Epithelial cell of esophagus (primary cell): Measurements from ENCODE around the gene PMEPA1.
A peak's percentile ranks its signal among the peaks of the same experiment; 100 is the strongest.

Experiments
- DNase-seq: peaks from one replicate; pipeline ENCODE4 v3.0.0; 2010; ENCODE audit warnings: low read depth
- H3K4me3 ChIP-seq: 2 replicates; pipeline ENCODE4 v1.5.1; 2011; ENCODE audit warnings: mild to moderate bottlenecking, low read length, control low read depth
- TF ChIP-seq, protein P1 (sequence below): IDR thresholded peaks from 2 replicates; pipeline ENCODE4 v1.5.1; 2011; ENCODE audit warnings: low read depth, mild to moderate bottlenecking, low read length, control low read depth, inconsistent platforms; ENCODE audit not compliant: insufficient read depth; ENCODE audit errors: missing control alignments

Gene PMEPA1

DNA sequence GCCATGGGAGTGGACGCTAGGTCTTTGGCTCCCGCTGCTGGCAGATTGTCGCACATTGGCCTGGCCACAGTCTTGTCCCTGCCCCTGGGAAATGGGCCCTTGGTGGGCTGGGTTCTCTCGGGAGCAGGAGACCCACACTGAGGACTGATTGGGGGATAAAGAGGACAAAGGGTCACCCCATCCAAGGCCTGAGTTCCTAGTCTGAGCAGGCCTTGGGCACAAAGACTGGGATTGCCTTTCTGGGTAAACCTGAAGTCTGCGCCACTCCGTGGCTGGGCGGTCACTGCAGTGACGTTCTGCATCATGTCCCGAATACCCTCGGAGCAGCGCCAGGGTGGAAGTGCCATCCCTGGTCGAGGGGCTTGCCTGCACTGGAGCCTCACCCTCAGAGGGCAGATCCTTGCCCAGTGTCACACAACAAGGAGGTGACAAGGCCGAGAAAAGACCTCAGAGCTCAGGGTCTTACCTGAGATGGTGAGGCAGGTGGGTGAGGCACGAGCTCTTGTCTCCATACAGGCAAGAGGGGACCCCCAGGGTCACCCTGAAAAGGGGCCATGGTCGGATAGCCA, 53.5 kb downstream of the PMEPA1 start:
- TF ChIP-seq, protein P1, sequence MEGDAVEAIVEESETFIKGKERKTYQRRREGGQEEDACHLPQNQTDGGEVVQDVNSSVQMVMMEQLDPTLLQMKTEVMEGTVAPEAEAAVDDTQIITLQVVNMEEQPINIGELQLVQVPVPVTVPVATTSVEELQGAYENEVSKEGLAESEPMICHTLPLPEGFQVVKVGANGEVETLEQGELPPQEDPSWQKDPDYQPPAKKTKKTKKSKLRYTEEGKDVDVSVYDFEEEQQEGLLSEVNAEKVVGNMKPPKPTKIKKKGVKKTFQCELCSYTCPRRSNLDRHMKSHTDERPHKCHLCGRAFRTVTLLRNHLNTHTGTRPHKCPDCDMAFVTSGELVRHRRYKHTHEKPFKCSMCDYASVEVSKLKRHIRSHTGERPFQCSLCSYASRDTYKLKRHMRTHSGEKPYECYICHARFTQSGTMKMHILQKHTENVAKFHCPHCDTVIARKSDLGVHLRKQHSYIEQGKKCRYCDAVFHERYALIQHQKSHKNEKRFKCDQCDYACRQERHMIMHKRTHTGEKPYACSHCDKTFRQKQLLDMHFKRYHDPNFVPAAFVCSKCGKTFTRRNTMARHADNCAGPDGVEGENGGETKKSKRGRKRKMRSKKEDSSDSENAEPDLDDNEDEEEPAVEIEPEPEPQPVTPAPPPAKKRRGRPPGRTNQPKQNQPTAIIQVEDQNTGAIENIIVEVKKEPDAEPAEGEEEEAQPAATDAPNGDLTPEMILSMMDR: no peak
- no peak for DNase-seq
- H3K4me3 ChIP-seq: no peak overlapping the region

DNA sequence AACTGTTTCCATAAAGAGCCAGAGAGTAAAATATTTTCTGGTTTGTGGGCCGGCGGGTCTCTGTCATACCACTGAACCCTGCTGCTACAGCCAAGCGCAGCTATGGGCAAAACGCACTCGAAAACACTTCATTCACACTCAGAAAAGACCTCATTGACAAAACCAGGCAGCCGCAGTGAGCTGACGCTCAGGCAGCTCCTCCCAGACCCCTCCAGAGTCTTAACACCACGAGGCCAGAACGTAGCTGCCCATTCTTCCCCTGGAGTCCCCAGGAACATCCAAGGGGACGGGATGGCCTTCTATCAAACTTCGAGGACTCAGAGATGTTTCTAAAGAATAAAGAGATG, 54.0 kb downstream of the PMEPA1 start:
- no peak for DNase-seq
- H3K4me3 ChIP-seq: no peak overlapping the region
- TF ChIP-seq, protein P1: no peak

DNA sequence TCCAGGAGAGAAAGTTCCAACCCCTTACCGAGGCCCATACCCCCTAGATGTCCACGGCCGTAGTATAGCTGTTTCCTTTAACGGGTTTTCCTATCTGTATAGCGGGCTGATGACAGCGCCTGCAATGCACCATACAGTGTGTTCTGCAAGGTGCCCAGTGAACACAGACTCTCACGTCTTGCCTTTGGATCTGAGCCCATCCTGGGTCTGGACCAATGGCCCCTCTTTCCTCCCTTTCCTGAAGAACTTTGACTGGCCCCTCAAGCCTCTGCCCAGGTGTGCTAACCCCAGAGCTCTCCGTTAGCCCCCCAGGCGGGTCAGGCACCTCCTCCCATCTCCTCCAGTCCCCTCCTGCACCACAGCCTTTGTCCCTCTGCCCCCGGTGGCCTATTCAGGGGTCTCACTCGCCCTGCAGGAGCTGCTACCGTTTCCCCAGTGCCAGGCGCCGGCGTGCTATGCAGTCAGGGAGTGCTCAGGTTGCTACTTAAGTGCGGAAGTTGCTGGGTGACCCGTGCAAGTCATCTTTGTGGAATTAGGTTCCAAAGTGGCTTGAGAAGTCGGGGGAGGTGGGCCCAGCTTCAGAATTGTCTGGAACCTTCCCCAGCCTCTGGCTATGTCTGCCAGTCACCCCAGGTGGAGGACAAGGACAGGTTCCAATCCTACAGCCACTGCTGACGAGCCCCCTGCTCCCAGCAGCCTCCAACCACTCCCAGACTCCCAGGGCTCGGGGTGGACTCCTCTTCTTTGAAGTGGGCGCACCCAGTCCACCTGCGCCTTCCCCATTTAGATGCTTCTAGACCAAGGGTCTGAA, 54.6 kb downstream of the PMEPA1 start:
- no peak for DNase-seq
- TF ChIP-seq, protein P1: no peak
- no peak overlapping the region for H3K4me3 ChIP-seq

DNA sequence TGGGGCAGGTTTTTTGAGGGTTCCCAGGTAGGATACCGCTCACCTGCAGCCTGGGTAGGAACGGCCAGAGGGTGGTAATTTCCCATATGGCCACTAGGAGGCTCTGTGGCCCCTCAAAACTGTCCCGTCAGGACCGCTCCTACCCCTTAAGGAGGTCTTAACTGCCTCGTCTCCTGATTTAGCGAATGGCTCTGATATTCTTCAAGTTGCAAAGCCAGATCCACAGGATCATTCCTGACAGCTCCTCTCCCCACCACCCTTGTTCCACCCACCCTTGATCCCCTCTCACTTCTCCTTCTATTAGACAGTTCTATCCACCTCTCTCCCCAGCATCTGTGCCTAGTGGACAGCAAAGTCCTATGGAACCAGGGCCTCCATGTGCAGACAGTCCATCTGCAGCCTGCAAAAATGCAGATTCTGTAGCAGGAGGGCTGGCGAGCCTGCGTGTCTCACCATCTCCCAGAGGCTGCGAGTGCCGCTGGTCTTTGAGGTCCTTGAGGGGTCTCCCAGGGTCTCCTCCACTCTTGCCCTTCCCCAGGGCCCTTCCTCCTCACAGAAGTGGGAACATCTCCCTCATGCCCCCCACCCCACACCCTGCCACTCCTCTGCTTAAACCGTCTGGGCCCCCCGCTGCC, 55.3 kb downstream of the PMEPA1 start:
- peak; percentile 66 for DNase-seq

DNA sequence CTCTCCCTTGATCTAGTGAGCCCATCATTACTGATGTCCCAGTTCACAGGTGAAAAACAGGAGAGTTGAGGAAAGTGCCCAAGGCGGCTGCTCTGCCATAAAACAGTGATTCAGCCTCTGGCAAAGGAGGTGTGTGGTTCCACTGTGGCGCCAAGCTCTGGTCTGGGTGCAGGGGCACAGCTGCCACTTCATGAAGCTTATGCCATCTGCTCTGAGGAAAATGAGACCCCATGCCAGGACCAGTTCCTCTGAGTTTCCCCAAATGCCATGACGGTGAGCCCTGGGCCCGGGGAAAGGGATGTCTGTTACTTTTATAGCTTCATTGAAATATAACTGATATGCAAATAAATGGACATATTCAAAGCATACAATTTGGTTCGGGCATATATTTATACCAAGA, 55.9 kb downstream of the PMEPA1 start:
- no peak overlapping the region for H3K4me3 ChIP-seq
- TF ChIP-seq, protein P1: no peak
- DNase-seq: no peak

More for the DNA sequence above, 55.3 kb downstream of the PMEPA1 start:
- TF ChIP-seq, protein P1: peak; percentile 89
- no peak overlapping the region for H3K4me3 ChIP-seq

DNA sequence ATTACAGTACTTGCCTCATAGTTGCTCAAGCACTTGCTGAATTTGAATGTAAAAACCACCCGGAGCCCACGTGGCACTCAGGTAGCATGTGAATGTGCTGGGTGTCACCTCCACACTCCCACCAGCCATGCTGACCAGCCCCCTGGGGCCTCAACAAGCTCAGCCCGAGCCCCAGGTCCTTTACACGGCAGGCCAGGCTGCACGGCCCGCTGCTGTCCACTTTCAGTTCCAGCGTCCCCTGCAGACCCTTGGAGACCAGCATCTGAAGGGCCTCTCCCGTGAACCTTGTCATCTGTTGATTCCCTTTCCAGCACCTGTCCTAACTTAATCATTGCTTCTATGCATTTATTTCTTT, 56.3 kb downstream of the PMEPA1 start:
- DNase-seq: no peak
- TF ChIP-seq, protein P1: no peak

More for the DNA sequence above, 56.3 kb downstream of the PMEPA1 start:
- H3K4me3 ChIP-seq: no peak overlapping the region
